MCF 10A (cell line): ENCODE measurements around the gene TTLL5. TPM values are rescaled to one million over a fixed set of nuclear protein-coding genes. Genes with fewer than 3 reads are reported as not detected.

ENCODE experiments used
- BruUV-seq: library from RNA; stranded (reverse); fragments of 400-500 nt; replicated peaks from 2 replicates; lab custom pipeline; 2021; lab: Mats Ljungman, UMichigan
- CTCF ChIA-PET: fragments of 300-600 bp; sonication (Branson Sonifier 250); formaldehyde crosslinking; extraction: SDS; loops from one replicate; lab custom pipeline; 2021; ENCODE audit warnings: antibody characterized with exemption, inconsistent platforms; lab: Yijun Ruan, JAX
- POLR2A ChIA-PET: fragments of 300-600, 350-650 bp; sonication (Branson Sonifier 250); formaldehyde crosslinking; extraction: SDS; loops from one replicate; lab custom pipeline; 2020; ENCODE audit warnings: antibody characterized with exemption, inconsistent platforms; lab: Yijun Ruan, JAX
- DNase-seq: peaks from one replicate; pipeline ENCODE4 v3.0.0-alpha.2; 2018; ENCODE audit not compliant: unreplicated experiment
- H3K27ac Mint-ChIP-seq: one replicate; pipeline ENCODE4 v1.8.0; 2022; ENCODE audit warnings: mild to moderate bottlenecking, low read depth, mixed read lengths; ENCODE audit not compliant: unreplicated experiment
- H3K27me3 Mint-ChIP-seq: one replicate; pipeline ENCODE4 v1.8.0; 2022; ENCODE audit warnings: mixed read lengths; ENCODE audit not compliant: insufficient read depth, unreplicated experiment
- H3K36me3 Mint-ChIP-seq: one replicate; pipeline ENCODE4 v1.8.0; 2022; ENCODE audit warnings: mild to moderate bottlenecking, moderate library complexity, mixed read lengths; ENCODE audit not compliant: insufficient read depth, unreplicated experiment
- H3K4me1 Mint-ChIP-seq: one replicate; pipeline ENCODE4 v1.8.0; 2022; ENCODE audit warnings: mixed read lengths; ENCODE audit not compliant: insufficient read depth, unreplicated experiment
- H3K4me3 Mint-ChIP-seq: one replicate; pipeline ENCODE4 v1.8.0; 2022; ENCODE audit warnings: mild to moderate bottlenecking, moderate library complexity, mixed read lengths; ENCODE audit not compliant: unreplicated experiment
- H3K9me3 Mint-ChIP-seq: one replicate; pipeline ENCODE4 v1.8.0; 2022; ENCODE audit warnings: mixed read lengths; ENCODE audit not compliant: unreplicated experiment
- CTCF ChIP-seq: fragments of 200-600 bp; IDR thresholded peaks from one replicate; pipeline ENCODE4 v1.8.0; 2022; ENCODE audit warnings: antibody characterized with exemption, mild to moderate bottlenecking; ENCODE audit not compliant: unreplicated experiment
- intact Hi-C: fragments of 100-400 bp; cut with micrococcal nuclease; formaldehyde crosslinking; loops from 2 replicates; pipeline ENCODE4 v1.14.1; 2022
- total RNA-seq: library from RNA; stranded (reverse); gene quantifications from 2 replicates; pipeline ENCODE4 v1.2.3, GENCODE V29; 2022

Gene TTLL5
- total RNA-seq, 1 experiment from 2014 or later = 31.7 TPM

- BruUV-seq = no TSS peak
- Mint-ChIP-seq H3K9me3 (no peaks in the 10 kb centered on the region), H3K27ac (peak overlapping the region; percentile 68), H3K36me3 (peaks cover 11% of the 10 kb centered on the region), H3K4me1 (peaks cover 15% of the 10 kb centered on the region), H3K4me3 (no peak overlapping the region), H3K27me3 (no peaks in the 10 kb centered on the region)
- POLR2A ChIA-PET = interaction anchor here (0.6 kb wide), 1 partner anchor 120 kb away, joined by 3 read pairs; no protein-coding TSS in a partner anchor
- intact Hi-C loops = no loop called here
- CTCF ChIA-PET = interaction anchor here (0.7 to 1.1 kb wide), 2 partner anchors 17 to 21 kb away, joined by 3 to 4 read pairs; no protein-coding TSS in a partner anchor
- DNase-seq = peak; percentile 44
- TF ChIP-seq CTCF = no peak
These were observed 224.8 kb downstream of the TTLL5 start for GRCh38 chr14:75885829-75886228.

- no TSS peak for BruUV-seq
- intact Hi-C loops = no loop called here
- Mint-ChIP-seq H3K27me3 (no peaks in the 10 kb centered on the region), H3K36me3 (peaks cover 16% of the 10 kb centered on the region), H3K4me1 (peaks cover 15% of the 10 kb centered on the region), H3K4me3 (peak overlapping the region; percentile 28), H3K27ac (peak overlapping the region; percentile 68), H3K9me3 (no peaks in the 10 kb centered on the region)
- ChIA-PET POLR2A (interaction anchor here (1.0 to 1.2 kb wide), 2 partner anchors 19 to 20 kb away, joined by 3 read pairs; no protein-coding TSS in a partner anchor), CTCF (interaction anchor here (0.7 to 1.1 kb wide), 3 partner anchors 9 to 20 kb away, joined by 3 to 4 read pairs (median 4); no protein-coding TSS in a partner anchor)
- peak; percentile 48 for DNase-seq
- TF ChIP-seq CTCF = no peak
These were observed 225.7 kb downstream of the TTLL5 start for GRCh38 chr14:75886636-75887348.

- no TSS peak for BruUV-seq
- intact Hi-C loops = no loop called here
- H3K27ac Mint-ChIP-seq = no peak overlapping the region
- peaks cover 12% of the 10 kb centered on the region for H3K36me3 Mint-ChIP-seq
- ChIA-PET CTCF (interaction anchor here (1.3 kb wide), 1 partner anchor 18 kb away, joined by 6 read pairs; no protein-coding TSS in a partner anchor), POLR2A (no interaction called here)
- H3K9me3 Mint-ChIP-seq = no peaks in the 10 kb centered on the region
- no peaks in the 10 kb centered on the region for H3K27me3 Mint-ChIP-seq
- peaks cover 15% of the 10 kb centered on the region for H3K4me1 Mint-ChIP-seq
- no peak for TF ChIP-seq CTCF
- DNase-seq = no peak
- no peak overlapping the region for H3K4me3 Mint-ChIP-seq
These were observed 227.9 kb downstream of the TTLL5 start for GRCh38 chr14:75888945-75889344.

- H3K36me3 Mint-ChIP-seq = no peaks in the 10 kb centered on the region
These were observed 235.3 kb downstream of the TTLL5 start for GRCh38 chr14:75896341-75896740.

More at GRCh38 chr14:75896341-75896740, 235.3 kb downstream of the TTLL5 start:
- no peak for TF ChIP-seq CTCF
- Mint-ChIP-seq H3K27ac (no peak overlapping the region), H3K4me3 (no peak overlapping the region), H3K27me3 (no peaks in the 10 kb centered on the region), H3K4me1 (peaks cover 6% of the 10 kb centered on the region), H3K9me3 (no peaks in the 10 kb centered on the region)
- DNase-seq = no peak
- intact Hi-C loops = no loop called here
- no TSS peak for BruUV-seq
- ChIA-PET CTCF (no interaction called here), POLR2A (no interaction called here)
